Left lobe of liver (tissue), 2 donors: ENCODE results near the gene PITPNM3. TPM values are rescaled to one million over a fixed set of nuclear protein-coding genes. Genes with fewer than 3 reads are reported as not detected.
"Not testable (repeated sequence)": the region's sequence is repeated elsewhere in the genome, so short reads cannot be mapped to it uniquely, and the experiment has no call there.

Experiments used
- ATAC-seq: fragments of 200-7000 bp; cut with Tn5 transposase; one replicate; pipeline ENCODE4 v1.9.1; 2020; ENCODE audit warnings: mild to moderate bottlenecking, moderate library complexity
- DNase-seq: peaks from one replicate; pipeline ENCODE4 v3.0.0-alpha.2; 2020; ENCODE audit warnings: low spot score
- total RNA-seq: library from RNA; stranded (reverse); gene quantifications from one replicate; pipeline ENCODE4 v1.2.1, GENCODE V29; 2021
- donor health status: DM: no; HTN: no; CAD: no; lungs with moderate emphysema.
- donor health status: DM: no; HTN: yes; CAD: no.

The PITPNM3 gene
- total RNA-seq: 1.8 TPM

DNA sequence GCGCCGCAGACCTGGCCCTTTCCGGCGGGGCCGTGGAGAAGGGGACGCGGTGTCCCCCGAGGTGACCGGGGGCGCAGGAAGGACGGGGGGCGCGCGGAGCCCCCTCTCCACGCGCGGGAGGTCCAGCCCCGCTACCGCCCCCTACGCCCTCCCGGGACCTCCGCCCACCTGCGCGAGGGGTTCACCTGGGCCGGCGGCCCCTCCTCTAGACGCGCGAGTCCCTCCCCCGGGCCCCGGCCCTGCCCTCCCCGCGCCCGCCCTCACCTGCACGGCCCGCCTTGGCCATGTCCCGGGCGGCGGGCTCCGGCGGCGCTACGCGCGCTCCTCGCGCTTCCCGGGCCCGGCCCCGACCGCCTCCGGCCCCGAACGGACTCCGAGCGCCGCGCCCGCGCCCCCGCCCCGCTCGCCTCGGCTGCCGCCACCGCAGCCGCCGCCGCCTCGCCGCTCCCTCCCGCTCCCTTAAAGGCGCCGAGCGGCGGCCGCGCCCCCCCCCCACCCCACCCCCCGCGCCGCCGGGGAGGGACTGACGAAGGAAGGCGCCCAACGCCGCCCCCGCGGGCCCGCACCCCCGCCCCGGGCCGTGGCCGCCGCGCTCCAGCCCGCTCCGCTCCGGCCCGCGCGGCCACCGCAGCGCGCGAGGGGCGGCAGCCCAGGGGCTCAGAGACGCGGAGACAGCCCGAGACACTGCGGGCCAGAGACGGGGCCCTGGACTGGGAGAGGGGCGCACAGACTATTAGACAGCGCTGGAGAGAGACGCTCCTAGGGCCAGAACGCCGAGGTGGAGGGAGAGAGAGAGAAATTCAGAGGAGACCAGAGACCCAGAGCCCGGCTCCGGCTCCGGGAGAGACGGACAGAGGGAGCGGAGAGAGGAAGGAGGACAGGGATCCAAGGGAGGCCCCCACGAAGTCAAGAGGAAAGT lies at the start of gene PITPNM3:
Gene PITPNM3, minus strand, starts transcription at position 435 of the 919 bp plus-strand sequence. Its CDS starts 149 bp downstream, at position 286.
- DNase-seq (no peak), ATAC-seq (peak; percentile 40)

DNA sequence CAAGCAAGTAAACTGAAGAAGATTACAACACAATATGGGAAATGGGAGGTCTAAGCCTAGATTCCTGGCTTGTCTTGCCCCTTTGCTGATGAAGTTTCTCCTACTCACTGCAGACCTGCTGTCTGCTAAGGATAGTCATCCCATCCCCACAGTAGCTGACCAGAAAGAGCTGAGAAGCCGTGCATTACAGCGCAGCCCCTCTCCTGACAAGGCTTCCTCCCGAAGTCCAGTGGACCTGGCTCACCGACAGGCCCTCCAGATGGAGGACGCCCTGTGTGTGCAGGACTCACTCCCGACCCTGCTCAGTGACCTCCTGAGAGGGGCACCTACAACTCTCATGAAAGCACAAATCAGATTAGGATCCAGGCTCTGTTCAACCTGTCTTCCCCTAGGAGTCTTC lies 48.8 kb upstream of the PITPNM3 start:
- DNase-seq (no peak), ATAC-seq (no peak)

DNA sequence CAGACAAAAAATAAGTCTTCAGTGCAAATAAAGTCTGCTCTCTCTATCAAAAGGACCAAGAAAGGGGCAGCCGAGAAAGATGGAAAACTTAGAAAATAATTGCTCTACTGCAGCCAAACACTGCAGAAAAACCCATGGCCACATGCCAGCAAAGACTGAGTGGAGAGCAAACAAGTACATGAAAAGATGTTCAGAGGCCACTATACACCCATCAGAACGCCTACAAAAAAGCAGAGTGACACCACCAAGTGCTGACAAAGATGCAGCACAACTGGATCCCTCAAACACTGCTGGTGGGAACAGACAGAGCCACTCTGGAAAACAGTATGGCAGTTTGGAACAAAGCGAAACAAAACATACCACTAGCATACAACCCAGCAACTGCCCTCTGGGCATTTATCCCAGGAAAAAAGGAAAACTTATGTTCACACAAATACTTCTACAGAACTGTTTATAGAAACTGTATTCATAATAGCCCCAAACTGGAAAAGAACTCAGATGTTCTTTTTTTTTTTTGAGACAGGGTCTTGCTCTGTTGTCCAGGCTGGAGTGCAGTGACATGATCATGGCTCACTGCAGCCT lies 47.5 kb upstream of the PITPNM3 start:
- ATAC-seq: no peak
- DNase-seq: no peak

DNA sequence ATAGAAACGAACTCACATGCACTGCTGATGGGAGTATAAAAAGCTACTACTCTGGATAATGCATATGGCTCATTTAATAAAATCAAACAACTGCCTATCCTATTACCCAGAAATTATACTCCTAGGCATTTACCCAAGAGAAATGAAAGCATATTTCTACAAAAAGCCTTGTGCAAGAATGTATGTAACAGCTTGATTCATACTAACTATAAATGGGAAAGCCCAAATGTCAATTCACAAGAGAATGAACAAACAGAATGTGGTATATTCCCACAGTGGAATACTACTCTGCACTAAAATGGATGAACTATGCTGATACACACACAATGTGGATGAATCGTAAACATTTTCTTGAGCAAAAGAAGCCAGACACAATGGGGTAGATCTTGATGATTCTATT lies 45.8 kb upstream of the PITPNM3 start:
- ATAC-seq: no peak
- DNase-seq: no peak

DNA sequence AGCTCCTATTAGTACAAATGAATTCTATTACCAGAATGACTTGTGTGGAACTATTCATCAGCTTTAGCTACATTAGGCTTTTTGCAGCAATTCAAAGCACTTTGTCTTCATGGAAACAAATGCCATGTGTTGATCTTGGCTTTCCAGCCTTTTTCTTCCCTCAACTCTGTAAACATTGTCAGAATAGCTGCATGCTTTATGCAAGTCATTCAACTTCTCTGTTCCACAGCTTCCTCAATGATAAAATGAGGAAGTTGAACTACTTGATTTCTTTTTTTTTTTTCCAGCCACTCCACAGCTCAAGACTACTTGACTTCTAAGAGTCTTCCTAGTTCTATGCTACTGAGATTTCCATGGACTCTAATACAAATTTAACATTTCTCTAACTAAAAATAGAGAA lies 43.0 kb upstream of the PITPNM3 start:
- DNase-seq: no peak
- peak; percentile 36 for ATAC-seq

DNA sequence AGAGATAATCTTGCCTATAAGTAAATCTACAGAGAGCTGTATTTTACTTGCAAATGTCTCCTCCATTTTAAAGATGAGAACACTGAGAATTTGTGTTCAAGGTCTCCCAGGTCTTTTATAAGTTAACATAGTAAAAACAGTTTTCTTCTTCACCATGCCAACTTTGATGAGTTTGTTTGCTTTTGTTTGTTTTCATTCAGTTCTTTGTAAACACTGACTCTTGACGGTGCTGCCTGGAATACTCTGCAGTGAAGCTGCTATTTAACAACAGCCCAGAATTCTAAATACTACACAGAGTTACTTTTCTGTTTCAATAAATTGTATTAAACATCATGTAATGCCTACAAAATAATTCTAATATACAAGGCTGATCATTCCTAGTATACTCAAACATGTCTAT lies 41.4 kb upstream of the PITPNM3 start:
- ATAC-seq (no peak), DNase-seq (no peak)

DNA sequence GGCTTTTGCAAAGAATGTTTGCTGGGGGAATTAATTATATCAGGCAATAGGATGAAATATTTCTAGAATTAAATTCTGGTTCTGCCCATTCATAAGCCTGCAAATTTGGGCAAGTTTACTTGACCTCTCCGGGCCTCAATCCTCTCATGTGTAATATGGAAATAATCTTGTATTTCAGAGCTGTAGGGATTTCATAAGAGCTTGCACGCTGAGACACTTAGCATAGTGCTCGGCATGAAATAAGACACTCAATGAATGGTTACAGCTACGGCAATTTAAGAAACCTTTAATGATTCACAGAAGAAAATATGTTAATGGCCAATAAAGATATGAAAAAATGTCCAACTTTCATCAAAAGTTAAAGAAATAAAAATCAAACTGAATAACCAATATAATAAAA lies 40.6 kb upstream of the PITPNM3 start:
- ATAC-seq: no peak
- DNase-seq: no peak

DNA sequence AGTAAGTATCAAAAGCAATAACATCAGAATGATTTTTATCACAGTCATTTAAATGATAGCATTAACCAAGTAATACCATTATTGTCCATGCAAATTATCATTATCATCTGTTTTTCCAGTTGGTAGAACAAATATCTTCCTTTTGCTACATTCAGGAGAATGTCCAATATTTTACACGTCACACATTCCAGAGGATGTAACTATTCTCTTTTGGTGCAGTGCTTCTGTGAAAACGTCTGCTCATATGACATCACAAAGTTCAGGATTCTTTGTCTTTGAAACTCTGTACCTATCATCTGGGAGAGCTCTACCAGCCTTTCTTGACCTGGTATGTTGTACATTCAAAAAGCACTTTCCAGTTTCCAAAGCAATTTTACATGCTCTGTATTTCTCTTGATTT lies 40.2 kb upstream of the PITPNM3 start:
- DNase-seq (no peak), ATAC-seq (no peak)

DNA sequence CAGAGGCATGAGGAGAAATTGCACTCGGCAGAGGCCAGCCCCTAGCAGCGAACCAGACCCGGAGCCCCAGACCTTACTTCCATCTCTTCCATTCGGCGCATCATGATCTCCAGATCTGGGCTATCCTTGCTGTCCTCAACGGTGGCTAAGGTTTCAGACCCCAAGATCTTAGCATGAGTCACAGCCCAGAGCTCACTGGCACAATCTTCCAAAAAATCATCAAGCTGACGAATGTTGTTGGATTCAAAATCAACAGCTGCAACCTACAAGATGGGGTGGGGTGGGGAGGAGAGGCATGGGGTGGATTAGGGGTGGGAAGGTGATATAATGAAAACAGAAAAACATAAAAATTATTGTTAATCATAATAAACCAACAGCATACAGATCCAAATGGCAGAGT lies 39.7 kb upstream of the PITPNM3 start:
- no peak for DNase-seq
- no peak for ATAC-seq

DNA sequence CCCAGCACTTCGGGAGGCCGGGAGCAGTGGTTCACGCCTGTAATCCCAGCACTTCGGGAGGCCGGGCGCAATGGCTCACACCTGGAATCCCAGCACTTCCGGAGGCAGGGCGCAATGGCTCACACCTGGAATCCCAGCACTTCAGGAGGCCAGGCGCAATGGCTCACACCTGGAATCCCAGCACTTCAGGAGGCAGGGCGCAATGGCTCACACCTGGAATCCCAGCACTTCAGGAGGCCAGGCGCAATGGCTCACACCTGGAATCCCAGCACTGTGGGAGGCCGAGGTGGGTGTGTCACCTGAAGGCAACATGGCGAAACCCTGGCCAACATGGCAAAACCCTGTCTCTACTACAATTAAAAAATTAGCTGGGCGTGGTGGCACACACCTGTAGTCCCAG lies 37.0 kb upstream of the PITPNM3 start:
- ATAC-seq, DNase-seq: not testable (repeated sequence)

DNA sequence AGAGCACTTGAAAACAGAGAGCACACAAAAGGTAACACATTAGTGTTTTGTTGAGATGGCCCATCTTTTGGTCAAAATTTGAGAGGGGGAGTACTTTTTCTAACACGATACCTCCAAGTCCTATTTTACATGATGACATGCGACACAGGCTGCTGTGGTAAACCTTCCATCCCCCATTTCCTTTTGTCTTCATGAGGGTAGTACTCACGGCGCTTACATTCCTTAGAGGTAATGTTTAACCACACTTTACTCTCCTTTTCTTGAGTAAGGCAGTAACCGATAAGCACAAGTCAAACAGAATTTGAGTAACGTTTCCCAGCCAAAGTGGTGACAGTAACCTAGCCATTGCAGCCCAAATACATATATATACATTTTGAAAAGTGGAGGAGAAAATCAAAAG lies 35.8 kb upstream of the PITPNM3 start:
- ATAC-seq: no peak

DNA sequence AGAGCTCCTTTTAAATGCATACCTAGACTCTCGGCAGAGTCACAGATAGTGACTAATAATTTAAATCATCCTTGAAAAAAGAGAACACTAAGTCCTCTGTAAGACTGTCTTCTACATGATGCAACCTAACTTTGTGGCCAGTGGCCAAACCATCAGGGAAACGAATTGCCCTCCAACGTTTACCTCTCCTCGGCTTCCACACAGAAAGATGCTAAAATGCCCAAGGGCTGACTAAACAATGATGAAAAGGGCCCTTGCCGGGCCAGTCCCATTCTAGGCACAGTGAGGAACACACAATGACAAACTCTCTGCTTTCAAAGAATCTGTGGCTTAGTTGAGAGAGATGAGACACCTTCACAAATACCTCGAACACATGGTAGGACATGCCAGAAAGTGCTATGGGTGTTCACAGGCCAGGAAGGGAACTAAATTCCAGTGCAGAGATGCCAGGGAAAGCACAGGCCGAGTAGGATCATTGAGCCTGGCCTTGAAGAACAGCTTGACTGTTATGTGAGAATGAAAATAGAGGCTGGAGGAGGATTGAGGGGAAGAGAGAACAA lies 35.3 kb upstream of the PITPNM3 start:
- ATAC-seq (no peak), DNase-seq (no peak)

More for the DNA sequence above, 35.8 kb upstream of the PITPNM3 start:
- no peak for DNase-seq

DNA sequence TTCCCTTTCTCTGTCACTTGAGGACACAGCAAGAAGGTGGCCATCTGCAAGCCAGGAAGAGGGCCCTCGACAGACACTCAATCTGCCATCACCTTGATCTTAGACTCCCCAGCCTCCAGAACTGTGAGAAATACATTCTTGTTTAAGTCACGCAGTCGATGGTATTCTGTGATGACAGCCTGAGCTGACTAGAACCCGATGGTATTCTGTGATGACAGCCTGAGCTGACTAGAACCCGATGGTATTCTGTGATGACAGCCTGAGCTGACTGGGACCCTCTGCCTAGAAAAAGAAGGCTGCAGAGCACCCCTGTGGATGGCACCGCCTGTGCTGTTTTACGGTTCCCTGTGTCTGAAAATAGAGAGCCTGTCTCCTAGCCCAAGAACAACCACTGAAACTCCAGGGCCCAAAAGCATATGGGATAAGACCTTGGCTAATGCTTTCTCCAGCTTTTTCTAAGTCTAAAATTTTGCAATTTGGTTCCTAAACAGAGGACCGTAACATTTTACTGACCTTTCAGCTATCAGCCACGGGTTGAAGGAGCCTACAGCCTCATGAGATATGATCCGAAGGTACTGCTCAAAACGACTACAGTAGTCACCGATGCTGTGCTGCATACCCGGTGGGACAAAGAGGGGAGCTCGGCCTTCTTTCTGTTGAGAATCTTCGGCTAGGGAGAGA lies 33.1 kb upstream of the PITPNM3 start:
- DNase-seq (no peak), ATAC-seq (no peak)

DNA sequence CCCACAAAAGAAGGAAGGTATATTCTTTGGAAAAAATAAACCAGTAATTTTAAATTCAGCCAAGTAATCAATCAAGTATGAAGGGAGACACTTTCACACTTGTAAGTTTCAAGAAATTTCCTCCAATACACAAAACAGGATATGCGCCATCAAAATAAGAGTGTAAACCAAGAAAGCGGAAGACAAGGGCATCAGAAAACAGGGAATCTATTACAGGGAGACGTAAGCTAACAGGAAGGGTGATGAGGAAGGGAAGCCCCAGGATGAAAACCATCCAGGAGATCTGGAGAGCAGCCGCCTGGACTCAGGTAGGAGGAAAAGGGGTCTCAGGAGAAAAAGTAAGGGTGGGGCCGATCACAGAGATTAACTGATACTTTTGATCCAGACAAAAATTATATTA lies 31.8 kb upstream of the PITPNM3 start:
- DNase-seq (no peak), ATAC-seq (no peak)

DNA sequence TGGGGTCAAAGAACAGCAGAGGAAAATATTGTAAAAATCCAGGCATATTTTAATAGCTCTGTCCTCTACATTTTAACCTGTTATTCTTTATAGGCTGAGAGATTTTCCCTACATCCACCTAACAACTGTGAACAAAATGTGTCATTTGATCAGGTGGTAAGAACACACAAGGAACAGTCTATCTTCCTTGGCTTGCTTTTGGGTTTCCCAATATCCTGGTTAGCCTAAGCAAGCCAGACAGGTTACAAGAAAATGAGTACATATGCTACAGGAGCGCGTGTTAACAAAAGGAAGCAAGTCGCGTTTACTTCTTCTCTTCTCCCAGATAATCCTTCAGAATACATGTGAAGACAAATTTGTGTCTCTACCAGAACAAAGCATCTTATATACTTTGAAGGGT lies 31.0 kb upstream of the PITPNM3 start:
- DNase-seq (no peak), ATAC-seq (no peak)

DNA sequence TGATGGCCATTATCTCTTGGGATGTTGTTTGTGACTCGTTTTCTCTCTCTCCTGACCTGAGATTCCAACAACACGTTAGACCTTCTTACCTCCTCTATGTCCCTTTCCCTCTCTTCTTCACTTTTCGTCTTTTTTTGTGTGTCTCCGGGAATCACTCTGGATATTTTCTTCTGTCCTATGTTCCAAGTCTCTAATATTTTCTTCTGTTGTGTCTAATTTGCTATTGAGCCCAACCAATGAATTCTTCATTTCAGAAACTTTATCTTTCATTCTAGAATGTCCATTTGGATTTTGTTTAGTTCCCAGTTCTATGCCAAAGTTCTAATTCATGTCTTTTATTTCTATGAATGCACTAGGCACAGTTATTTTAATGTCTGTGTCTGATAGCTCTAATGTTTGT lies 27.1 kb upstream of the PITPNM3 start:
- no peak for ATAC-seq
- no peak for DNase-seq

DNA sequence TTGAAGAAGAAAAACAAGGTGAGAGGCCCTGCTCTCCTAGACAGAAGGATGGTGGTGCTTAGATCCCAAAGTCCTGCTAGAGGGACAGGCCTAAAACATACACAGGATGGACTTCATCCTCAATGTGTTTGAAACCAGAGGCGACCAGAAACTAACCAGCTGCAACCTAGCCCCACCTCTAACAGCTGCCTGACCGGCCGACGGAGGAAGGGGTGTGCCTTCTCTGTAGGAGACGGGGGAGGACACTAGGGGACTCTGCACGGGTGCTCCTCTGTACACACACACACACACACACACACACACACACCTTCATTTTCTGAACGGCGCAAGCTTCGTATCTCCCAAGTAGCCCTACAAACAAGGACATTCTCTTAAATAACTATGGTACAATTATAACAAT lies 24.3 kb upstream of the PITPNM3 start:
- no peak for DNase-seq
- ATAC-seq: no peak

DNA sequence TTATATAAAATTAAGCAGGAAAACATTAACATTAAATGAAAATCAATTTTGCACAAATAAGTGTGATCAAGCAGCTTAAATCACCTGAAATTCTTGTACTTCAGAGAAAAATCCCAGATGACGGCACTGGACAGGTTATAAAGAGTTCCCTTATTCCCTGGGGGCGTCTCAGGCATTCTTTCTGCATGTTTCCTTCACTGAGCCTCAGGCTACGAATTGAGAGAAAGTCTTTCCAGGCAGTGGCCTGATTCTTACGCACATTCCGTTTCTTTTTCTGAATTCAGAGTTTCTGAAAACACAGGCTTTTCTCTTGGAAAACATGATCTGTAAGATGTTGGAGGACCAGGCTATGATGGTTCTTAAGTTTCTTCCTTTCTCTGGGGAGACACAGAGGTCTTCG lies 22.1 kb upstream of the PITPNM3 start:
- ATAC-seq (no peak), DNase-seq (no peak)

DNA sequence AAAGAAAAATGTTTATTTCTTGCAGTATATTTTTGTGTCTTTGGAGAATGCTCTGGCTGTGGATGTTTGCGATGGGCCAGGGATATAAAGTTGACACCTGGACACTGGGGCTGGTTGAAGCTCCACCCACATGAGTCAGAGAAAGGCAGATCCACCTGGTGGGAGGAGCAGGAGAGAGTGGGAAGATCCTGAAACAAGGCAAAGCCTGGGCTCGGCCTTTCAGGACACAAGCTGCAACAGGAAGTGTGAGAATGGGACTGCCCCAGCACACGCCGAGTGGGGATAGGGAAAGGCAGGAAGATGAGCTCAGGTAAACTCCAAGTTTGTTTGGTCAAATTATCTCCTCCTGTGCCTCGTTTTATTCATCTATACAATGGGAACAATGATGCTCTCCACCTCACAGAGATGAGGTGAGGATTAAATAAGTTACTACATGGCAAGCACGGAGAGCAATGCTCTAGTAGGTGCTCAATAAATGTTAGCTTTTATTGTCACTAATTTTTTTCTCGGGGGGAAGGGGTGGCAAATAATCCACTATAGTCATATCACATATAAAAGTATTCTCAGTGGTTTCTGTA lies 21.4 kb upstream of the PITPNM3 start:
- ATAC-seq: no peak
- no peak for DNase-seq

DNA sequence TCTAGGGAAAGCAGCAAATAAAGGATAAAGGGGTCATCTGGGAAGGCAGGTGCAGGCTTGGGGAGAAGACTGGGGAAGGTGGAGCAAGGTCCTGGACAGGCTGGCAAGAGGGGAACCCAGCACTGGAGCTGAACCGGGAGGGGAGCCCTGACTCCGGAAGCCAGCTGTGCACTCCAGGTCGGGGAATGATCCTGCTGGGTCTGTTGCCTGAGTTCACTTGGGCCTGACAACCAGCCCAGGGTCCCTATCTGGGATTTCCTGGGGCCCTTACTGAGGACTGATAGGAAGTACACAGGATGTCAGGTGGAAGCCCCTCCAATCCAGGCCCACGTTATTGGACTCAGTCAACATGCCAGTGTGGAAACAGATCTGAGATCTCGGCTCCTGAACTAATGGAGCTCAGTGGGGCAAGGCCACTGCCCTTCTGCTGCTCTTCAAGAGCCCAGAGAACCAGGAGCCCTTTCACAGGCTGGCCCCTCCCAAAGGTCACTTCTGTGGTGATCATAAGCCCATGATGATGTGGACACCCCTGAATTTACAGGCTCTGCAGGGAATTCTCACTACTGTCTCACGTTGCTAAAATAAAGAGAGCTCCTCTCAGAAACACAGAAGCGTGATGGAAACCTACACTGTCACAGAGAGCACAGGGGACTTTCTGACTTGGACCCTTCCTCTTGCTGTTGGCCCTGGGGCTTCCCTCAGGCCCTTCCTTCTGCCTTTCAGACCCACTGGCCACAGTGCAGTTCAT lies 19.9 kb upstream of the PITPNM3 start:
- ATAC-seq (no peak), DNase-seq (no peak)

DNA sequence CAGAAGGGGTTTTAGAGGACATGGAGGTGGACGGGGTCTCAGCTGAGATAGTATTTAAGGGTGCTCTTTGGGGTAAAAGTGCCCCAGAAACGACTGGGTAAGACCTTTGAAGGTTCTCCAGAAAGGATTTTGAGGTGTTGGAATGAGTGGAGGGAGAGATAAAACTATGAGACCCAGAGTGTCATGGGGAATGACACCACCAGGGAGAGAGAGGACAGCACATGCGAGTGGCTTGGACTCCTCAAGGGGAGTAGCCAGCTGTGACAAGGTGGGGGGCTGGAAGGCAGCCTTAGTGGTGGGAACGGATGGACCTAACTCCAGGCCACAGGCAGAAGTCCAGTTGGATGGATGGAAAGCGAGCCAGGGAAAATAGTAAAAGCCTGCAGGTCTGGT lies 19.2 kb upstream of the PITPNM3 start:
- DNase-seq: no peak
- no peak for ATAC-seq
